GM10248 (cell line): ENCODE results near the gene ARHGAP22.

ENCODE experiments used
- CTCF ChIA-PET: fragments of 300-600 bp; sonication (Branson Sonifier 250); formaldehyde crosslinking; extraction: SDS; loops from one replicate; lab custom pipeline; 2021; ENCODE audit warnings: antibody characterized with exemption; lab: Yijun Ruan, JAX
- POLR2A ChIA-PET: fragments of 350-650 bp; sonication (Branson Sonifier 250); formaldehyde crosslinking; extraction: SDS; loops from one replicate; lab custom pipeline; 2020; ENCODE audit warnings: antibody characterized with exemption; lab: Yijun Ruan, JAX
- DNase-seq: peaks from one replicate; pipeline ENCODE4 v3.0.0; 2012; ENCODE audit errors: extremely low spot score
- TF ChIP-seq, protein P1 (sequence below): IDR thresholded peaks from 2 replicates; pipeline ENCODE4 v1.5.1; 2012; ENCODE audit warnings: mild to moderate bottlenecking, low read depth; ENCODE audit errors: extremely low read depth, missing control alignments, control extremely low read depth

Gene ARHGAP22

DNA sequence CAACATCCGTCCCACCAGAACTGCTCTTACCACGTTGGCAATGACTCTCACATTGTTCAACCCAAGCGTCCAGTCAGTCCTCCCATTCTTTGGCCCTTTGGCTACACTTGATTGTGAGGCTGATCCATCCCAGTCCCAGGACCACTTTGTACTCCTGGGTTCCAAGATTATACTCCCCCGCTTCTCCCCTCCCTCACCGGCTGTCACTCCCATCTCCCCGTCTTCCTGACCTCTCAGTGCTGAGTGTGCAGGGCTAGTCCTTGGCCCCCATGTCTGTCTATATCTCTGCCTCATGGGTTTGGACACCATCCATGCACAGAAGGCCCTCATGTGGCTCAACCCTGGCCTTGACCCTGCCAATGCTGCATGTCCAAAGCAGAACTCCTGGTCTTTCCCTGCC is 12.5 kb downstream of the ARHGAP22 start:
- TF ChIP-seq, protein P1, sequence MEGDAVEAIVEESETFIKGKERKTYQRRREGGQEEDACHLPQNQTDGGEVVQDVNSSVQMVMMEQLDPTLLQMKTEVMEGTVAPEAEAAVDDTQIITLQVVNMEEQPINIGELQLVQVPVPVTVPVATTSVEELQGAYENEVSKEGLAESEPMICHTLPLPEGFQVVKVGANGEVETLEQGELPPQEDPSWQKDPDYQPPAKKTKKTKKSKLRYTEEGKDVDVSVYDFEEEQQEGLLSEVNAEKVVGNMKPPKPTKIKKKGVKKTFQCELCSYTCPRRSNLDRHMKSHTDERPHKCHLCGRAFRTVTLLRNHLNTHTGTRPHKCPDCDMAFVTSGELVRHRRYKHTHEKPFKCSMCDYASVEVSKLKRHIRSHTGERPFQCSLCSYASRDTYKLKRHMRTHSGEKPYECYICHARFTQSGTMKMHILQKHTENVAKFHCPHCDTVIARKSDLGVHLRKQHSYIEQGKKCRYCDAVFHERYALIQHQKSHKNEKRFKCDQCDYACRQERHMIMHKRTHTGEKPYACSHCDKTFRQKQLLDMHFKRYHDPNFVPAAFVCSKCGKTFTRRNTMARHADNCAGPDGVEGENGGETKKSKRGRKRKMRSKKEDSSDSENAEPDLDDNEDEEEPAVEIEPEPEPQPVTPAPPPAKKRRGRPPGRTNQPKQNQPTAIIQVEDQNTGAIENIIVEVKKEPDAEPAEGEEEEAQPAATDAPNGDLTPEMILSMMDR: no peak
- CTCF ChIA-PET: interaction anchor here (1.0 to 2.8 kb wide), 2 partner anchors 16 to 19 kb away, joined by 4 to 6 read pairs; no protein-coding TSS in a partner anchor
- POLR2A ChIA-PET: no interaction called here
- no peak for DNase-seq

DNA sequence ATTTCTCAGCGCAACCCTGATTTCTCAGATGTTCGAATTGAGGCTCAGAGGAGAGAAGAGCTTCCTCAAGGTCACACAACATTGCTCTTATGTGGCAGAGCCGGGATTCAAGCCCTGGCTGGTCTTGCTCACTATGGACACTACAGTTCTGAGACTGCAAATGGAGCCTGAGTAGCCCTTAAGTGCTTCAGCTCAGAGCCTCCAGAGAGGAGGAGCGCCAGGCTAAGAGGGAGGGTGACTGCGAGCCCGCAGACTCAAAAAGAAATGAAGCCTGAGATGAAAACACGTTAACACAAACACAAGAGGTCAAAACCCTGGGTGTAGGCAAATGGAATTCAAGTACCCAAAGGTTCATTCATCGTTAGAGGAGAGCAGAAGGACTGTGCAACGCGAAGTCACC is 13.9 kb downstream of the ARHGAP22 start:
- no peak for DNase-seq
- TF ChIP-seq, protein P1: no peak
- POLR2A ChIA-PET: no interaction called here
- CTCF ChIA-PET: interaction anchor here (1.6 to 2.8 kb wide), 4 partner anchors 10 to 24 kb away, joined by 3 to 7 read pairs (median 6); no protein-coding TSS in a partner anchor

DNA sequence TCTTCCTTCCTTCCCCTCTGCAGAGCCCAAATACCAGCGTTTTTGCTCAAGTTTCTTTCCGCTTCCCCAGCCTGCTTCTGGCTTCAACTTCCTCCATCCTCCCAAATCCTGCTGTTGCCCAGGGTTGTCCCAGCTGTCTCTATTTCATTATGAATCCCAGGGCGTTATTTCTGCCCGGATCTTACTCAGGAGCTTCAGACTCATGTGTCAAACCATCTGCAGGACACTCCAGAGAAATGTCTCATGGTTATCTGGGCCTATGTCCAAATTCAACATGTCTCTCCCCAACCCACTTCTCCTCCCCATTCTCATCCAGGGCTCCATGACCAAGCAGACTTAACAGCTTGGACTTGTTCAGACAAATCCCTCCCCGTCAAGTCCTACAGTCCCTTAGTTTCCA is 15.6 kb downstream of the ARHGAP22 start:
- ChIA-PET CTCF (interaction anchor here (0.8 to 6.1 kb wide), 7 partner anchors 10 to 67 kb away, joined by 3 to 39 read pairs (median 5); no protein-coding TSS in a partner anchor), POLR2A (no interaction called here)
- no peak for DNase-seq

DNA sequence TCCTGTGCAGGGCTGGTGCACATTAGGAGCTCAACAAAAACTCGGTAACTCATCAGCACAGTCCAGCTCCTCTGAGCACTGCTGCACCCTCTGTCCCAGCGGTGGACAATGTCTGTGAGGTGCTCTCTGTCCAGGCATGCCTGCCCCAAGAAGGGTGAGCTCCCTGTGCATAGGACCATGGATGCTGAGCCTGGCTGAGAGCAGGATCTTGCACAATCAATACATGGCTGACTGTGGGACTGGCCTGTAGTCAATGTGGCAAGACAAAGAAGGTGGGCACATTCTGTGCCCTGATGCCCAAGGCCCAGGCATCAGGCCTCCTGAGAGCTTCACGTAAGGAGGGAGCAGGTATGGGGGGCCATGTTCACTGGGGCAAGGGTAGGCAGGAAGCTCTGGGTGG is 17.1 kb downstream of the ARHGAP22 start:
- ChIA-PET POLR2A (interaction anchor here (0.6 kb wide), 1 partner anchor 100 kb away, joined by 7 read pairs; no protein-coding TSS in a partner anchor), CTCF (interaction anchor here (1.1 to 6.1 kb wide), 3 partner anchors 19 to 69 kb away, joined by 3 to 39 read pairs (median 14); no protein-coding TSS in a partner anchor)
- no peak for DNase-seq
- TF ChIP-seq, protein P1: no peak

More for the DNA sequence above, 15.6 kb downstream of the ARHGAP22 start:
- TF ChIP-seq, protein P1: no peak

DNA sequence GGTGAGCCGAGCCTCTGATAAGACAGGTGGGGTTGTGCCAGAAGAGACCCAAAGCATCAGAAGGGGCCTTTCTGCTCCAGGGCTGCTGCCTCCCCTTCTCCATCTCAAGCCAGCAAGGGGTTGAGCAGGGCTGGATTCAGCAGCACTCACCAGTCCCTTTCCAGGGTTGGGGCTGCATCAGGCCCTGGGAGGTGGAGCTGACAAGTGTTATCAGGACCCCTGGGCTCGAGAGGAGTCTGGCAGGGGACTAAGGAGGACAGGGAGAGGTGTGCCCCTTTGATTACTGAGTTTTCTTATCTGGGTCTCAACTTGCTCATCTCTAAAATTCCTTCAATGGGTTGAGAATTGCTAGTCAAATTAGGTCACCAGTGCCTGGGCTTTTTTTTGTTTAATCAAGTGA is 17.8 kb downstream of the ARHGAP22 start:
- POLR2A ChIA-PET: no interaction called here
- no peak for DNase-seq
- CTCF ChIA-PET: interaction anchor here (1.1 to 6.1 kb wide), 3 partner anchors 20 to 70 kb away, joined by 3 to 39 read pairs (median 14); no protein-coding TSS in a partner anchor
- TF ChIP-seq, protein P1: no peak

DNA sequence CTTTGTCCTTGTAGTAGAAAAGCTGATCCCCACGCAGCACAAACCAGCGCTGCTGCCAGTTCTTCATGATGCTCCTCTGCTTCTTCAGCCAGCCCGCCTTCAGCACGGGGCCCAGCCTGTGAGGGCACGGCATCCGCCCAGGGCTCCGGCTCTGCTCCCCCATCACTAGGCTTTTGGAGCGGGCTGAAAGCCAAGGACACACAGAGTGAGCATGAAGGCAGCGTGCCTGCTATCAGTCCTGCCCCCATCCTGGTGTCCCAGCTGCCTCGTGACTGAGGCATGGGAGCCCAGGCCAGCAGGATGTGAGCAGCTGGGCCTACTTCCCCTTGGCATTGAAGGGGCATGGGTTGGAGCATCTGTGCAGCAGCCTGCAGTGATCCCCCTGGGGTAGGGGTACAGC is 21.9 kb downstream of the ARHGAP22 start:
- TF ChIP-seq, protein P1: no peak
- ChIA-PET CTCF (no interaction called here), POLR2A (no interaction called here)
- no peak for DNase-seq
